ENCODE measurements around the gene SOX12.

- no peak for TF ChIP-seq CTCF (optimal IDR thresholded peaks at IDR 0.05 in 1 of 3, IDR thresholded peaks at IDR 0.05 in 1 of 3, conservative IDR thresholded peaks at IDR 0.05 in 1 of 3; ENCODE audit: extremely low read depth in 1 of 3, insufficient read depth in 2 of 3, low read length in 3 of 3)
- no peak for TF ChIP-seq EZH2 (IDR thresholded peaks at IDR 0.05; ENCODE audit: low read length)
Measured at GRCh38 chr20:378961-379336, 53.6 kb downstream of the SOX12 start.
